Measurements from ENCODE around the gene TMEM18. TPM values are rescaled to one million over a fixed set of nuclear protein-coding genes. Genes with fewer than 3 reads are reported as not detected.

TMEM18 gene
- total RNA-seq, 1 donor from 2014 or later: 10.6 TPM

DNA sequence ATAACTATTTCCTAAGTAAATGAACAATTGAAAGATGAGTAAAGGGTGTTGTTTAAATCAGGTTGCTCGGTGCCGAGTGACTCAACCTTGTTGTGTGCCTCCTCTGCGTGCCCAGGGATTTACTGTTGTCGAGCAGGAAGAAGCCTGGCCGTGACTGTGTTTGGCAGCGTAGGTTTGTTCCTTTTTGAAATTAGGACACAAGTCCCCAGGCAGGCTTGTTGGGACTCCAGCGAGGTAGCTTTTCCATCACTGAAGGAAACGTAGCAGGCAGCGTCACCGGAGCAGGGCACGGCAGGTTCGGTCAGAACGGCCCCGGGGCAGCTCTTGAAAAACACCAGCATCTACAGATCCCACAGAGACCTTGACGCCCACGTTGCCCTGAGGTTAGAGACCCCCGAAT lies 48.6 kb downstream of the TMEM18 start:
- ATAC-seq: no peak
- intact Hi-C loops (cut with DNase I): no loop called here
- DNase-seq (ENCODE audit: missing footprints): no peak

DNA sequence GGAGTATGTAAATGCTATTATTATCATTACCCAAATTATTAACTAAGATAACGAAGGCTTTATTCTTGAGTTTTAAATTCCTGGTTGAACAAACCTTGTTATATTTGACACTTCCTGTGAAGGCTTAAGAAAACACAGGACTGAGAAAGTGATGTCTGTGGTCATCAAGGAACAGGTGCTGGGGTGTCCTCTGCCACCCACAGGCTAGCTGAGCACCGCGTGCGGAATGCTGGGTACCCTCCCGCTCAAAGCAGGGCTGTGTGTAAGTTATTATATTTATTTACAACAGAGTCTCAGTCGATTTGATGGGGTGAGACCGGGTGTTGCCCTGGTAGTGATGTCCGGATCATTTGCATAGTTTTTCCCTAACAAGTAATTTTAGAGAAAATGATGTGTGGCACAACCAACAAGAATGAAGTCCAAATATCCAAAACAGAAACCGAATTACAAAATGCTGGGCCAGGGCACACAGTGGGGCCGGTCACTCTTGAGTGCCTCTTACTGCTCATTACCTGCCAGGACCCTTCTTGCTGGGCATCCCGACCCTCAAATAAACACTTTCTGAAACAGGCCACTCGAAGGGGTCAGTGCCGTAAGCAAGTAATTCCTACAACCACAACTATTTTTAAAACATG lies 49.2 kb downstream of the TMEM18 start:
- intact Hi-C loops (cut with DNase I): no loop called here
- DNase-seq (ENCODE audit: missing footprints) (no peak), ATAC-seq (no peak)

DNA sequence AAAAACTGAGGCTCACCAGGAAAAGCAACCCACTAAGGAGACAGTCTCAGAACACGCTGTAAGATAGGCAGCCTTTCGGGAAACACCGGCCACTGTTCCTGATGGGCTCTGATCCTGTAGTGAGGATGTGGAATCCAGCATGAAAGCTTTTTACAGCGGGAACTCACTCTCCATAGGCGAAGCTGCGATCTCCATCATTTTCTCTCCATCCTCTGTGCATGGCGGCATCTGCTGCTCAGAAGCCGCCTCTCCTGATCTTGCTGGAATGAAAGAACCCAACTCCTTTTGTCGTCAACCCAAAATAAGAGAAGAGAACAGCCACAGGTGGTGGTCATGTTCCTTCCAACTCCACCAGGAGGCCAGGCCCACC lies 49.9 kb downstream of the TMEM18 start:
- ATAC-seq (no peak), DNase-seq (ENCODE audit: missing footprints) (no peak)

DNA sequence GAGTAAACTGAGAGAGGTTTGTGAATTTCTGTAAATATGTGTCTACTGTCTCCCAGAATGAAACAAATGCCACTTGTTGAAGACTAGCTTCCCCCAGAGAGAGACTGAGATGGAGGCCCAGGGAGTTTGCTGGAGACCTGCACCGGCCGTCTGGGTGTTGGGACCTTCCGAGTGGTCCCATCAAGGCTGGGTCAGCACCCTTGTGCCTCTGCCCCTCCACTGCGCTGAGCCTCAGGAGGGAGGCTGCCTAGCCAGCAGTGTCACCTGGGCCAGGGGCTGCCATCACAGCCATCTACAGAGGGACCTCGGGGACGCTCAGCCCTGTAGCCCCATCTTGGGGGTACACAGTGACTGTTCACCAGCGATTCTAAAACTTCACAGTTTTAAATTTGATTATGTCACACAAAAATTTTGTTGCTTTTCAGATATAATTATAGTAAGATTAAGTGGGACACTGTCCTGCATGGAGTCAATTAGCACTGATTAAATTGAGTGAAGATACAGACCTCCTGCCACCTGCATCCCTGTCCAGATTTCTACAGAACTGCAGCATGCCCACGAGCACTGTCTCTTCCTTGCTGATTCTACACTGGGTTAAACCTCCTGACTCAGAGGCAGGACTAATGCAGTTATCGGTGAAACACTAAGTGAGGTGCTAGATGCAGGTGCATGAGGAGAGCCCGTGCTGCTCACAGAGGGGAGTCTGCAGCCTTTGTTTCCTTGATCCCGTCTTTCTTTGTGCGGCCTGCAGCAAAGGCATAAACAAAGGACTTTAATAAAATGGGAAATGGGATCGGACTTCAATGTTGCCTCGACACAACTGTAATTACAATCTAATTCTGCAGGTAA lies 50.5 kb downstream of the TMEM18 start:
- intact Hi-C loops (cut with DNase I): no loop called here
- DNase-seq (ENCODE audit: missing footprints) (no peak), ATAC-seq (no peak)

More for the DNA sequence above, 49.9 kb downstream of the TMEM18 start:
- intact Hi-C loops (cut with DNase I): no loop called here

DNA sequence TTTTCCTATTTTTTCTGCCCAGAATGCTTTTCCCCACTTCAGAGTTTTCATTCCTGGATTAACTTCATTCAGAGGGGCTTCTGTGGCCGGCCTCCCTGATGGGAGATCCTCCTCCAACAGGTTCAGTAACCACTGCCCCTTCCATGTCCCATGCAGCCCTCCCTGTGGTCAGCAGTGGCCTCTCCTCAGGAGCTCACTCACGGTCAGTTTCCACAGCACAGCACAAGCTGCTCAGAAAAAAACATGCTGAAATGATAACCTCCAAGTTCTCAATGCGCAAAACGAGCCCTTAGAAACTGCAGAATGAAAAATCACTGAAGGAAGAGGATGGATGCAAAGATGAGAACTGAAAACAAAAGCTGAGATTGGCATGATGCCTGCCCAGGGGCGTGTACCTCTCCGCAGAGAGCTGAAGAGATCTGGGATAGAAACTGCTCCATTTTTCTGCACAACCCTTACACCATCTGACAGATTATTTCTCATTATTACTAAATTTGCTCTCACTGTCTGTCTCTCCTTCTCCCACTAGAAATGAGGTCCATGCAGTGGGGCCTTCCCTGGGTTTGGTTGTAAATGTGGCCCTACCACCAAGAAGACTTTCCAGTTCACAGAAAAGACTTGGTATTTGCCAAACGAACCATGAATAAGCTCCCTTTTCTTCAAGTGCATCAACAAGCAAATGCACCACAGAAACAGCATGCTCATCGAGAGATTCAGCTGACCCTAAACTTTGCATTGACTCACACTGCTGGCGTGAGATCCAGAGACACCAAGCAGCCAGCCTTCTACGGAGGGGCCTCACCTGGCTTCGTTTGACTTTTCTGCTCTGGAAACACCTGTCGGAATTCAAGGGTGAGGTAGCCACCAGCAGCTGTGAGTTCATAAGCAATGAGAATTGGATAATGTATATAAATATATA lies 51.5 kb downstream of the TMEM18 start:
- intact Hi-C loops (cut with DNase I): no loop called here
- DNase-seq (ENCODE audit: missing footprints) (no peak), ATAC-seq (no peak)

DNA sequence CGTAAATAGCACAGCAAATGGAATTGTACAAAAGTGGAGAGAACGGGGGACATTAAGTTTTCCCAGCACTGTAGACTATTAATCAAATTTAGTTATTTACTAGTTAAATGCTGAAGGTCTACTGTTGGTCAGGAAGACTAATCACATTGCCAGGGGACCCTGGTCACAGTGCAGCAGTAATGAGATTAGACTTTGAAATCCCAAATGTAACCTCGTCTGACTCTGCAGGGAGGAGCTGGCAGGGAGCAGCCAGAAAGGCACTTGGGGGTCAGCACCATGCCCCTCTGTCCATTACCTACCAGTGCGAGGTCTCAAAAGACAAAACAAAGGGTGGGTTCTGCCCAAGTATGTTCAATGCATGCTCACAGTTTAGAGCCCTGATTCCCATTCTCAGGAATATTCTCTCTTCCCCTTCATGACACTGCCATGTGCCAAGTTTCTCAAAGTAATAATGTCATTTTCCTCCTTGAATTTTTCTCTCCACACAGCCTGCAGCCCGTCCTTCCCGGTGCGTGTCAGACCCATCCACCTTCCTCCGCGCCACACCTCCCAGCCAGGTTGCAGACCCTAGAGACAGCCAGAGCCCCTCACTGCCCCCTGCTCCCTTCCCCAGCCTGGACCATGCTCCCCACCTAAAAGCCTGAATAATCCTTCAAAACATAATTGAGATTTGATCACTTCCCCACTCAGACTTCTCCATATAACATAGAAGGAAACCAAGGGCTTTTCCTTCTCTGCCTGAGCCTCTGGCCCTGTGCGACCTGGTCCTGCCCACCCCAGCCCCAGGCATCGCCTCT lies 52.5 kb downstream of the TMEM18 start:
- intact Hi-C loops (cut with DNase I): no loop called here
- ATAC-seq (no peak), DNase-seq (ENCODE audit: missing footprints) (no peak)

DNA sequence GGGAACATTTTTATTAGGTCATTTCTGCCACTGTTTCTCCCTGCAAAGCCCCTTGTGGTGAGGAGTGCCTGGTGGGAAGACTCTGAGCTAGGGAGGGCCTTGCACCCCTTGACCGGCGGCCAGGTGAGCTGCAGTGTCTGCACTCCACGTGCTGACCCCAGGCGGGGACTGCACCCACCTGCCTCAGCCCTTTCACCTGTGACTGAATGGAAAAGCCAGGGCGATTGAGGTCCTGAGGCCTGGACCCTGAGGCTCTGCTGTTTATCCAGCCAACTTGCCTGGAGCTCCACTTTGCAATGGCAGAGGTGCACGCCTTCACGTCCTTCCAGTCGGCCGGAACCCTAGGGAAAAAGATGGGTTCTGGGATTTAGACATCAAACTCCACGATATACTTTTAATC lies 53.1 kb downstream of the TMEM18 start:
- intact Hi-C loops (cut with DNase I): no loop called here
- no peak for ATAC-seq
- no peak for DNase-seq (ENCODE audit: missing footprints)

DNA sequence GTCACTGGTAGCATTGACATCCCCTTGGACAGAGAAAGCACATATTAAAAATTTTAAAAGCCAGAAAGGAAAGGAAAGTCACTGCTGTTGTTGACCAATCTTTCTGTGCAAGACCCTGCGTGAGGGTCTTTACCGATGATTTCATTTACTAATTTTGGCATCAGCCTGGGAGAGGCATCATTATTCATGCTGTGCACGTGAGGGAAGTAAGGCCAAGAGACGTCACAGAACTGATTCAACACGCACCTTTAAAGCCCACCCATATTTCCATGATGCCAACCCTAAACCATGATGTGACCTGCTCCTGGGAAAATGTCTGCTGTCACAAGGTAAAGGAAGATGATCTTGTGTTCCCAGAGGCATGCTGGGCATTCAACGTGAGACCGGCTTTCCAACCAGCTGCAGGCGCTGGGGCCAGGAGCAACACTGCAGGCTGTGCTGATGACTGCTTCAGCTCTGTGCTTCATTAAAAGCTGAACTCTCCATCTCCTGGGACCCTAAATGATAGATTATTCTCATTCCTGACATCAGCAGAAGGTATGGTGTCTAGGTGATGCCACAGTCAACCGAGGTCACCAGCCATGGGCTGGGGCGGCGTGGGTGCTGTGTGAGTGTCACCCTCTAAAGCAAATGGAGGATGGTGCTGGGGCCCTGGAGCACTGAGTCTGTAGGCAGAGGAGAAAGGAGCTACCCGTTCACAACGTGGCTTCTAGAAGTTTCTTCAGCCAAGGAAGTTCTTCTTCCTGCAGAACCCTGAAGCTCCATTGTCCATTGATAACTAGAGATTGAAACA lies 53.9 kb downstream of the TMEM18 start:
- intact Hi-C loops (cut with DNase I): no loop called here
- DNase-seq (ENCODE audit: missing footprints) (no peak), ATAC-seq (no peak)

DNA sequence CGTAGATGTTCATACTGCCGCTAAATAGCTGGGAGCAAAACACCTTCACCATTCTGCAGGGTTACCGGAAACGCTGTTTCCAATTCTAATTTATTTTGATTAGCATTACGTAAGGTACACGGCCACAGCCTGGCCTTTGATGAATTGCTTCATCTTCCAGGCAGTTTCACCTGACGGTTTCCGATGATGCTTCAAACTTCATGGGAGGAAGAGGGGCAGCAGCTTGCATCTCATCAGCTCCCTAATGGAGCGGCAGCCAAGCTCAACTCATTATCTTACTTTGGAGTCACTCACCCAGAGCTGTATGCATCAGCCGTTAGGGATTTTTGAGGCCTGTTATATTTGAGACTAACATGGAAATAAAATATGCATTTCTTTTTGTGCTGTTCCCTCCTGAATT lies 54.8 kb downstream of the TMEM18 start:
- intact Hi-C loops (cut with DNase I): no loop called here
- DNase-seq (ENCODE audit: missing footprints): no peak

DNA sequence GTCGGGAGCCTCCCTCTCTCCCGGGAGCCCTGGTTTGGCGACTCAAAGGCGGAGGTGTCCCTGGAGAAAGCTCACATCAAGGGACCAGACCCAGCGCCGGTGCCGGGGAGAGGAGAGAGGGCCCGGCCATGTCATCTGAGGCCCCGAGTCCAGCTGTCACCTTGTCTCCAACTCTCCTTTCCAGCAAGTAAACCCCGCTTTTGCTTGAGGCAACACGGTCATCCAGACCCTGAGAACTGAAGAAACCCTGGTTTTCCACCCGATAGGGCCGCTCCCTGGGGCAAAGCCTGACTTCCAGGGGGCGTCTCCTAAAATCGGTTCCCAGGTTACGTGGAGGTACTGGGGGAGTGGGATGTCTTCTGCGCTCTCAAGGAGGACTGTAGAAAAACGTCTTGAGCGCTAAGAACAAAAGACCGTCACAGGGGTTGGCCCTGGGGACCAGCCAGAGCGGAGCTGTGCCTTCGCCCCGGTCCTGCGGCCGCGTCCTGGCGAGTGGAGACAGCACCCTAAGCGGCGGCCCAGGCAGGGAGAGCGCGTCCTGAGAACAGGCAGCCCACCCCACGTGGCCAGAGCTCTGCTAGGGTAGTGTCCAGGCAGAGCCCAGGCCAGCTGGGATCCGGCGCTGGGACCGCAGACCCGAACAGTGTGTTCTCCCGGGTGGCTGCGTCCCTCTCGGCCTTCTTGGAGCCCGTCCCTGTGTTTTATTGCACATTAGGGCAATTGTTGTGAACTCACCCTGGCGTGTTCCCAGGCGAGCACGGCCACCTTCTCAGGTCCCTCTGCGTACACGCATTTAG lies 55.7 kb downstream of the TMEM18 start:
- intact Hi-C loops (cut with DNase I): no loop called here
- ATAC-seq (no peak), DNase-seq (ENCODE audit: missing footprints) (no peak)

More for the DNA sequence above, 54.8 kb downstream of the TMEM18 start:
- ATAC-seq: no peak

DNA sequence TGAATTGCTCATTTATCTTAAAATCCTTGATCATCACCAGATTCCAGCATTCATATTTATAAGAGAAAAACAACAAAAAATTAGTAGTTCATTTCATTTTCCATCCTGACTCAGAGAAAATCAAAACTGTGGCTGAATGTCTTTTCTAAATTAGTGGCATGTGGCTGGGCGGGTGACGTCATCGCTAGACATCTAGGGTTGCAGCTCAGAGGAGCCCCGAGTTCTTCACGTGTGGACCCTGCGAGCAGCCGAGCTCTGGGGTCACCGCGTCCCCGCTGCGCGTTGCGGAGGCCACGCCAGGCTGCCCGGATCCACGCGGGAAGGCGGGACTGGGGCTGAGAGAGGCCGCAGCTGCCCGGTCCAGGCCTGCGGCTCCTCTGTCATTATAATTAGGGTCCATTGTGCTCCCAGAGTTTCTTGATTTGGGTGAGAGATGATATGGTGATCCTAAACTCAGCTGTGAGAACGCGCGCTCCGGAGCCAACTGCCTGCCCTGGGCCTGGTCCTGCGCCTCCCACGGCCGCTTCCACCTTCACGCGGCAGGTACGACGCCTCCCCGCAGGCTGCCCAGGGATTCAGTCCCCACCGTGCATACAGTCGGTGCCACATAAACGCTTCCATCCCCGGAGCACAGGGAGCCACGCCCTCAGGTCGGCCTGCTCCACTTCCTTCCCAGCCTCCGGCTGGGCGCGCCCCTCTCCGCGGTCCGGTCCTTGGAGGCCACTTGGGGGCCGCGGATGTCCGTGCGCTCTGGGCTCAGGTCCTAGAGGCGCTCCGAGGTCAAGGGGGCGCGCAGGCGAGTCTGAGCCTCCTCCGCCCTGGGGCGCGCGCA lies 56.5 kb downstream of the TMEM18 start:
- intact Hi-C loops (cut with DNase I): no loop called here
- no peak for ATAC-seq
- no peak for DNase-seq (ENCODE audit: missing footprints)

DNA sequence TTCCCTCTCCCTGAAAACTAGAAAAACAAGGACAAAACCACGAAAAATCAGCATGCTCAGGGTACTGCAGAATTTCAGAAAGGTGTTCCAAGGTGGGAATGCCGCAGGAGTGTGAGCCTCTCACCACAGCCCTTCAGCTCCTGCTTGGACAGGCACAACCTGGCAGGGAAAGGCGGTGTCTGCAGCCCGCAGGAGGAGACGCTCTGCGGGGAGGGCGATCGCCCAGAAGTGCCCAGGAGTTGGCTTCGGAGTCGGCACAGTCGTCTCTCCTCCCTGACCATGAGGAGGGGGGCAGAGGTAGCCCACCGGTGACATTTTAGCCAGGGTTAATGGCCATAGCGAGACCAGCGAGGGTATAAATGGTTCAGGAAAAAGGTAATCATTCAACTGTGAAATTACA lies 57.2 kb downstream of the TMEM18 start:
- DNase-seq (ENCODE audit: missing footprints) (no peak), ATAC-seq (no peak)

DNA sequence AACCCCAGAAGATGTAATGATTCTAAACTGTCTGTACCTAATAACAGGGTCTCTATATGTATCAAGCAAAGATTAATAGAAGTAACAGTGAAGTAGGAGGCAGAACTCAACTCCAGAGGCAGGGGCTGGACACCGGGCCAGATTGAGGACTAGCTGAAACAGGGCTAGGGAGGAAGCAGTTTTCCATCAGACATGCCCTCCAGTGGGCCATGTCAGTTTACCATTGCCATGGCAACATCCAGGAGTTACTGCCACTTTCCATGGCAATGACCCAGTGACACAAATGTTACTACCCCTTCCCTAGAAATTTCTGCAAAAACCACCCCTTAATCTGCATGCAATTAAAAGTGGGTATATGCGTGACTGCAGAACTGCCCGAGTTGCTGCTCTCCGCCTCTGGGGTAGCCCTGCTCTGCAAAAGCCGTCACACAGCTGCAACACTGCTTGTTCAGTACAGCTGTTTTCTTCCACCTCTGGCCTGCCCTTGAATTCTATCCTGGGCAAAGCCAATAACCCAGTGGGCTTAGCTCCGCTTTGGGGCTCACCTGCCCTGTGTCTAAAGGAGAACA lies 58.7 kb downstream of the TMEM18 start:
- ATAC-seq: no peak
- no peak for DNase-seq (ENCODE audit: missing footprints)
- intact Hi-C loops (cut with DNase I): no loop called here

More for the DNA sequence above, 57.2 kb downstream of the TMEM18 start:
- intact Hi-C loops (cut with DNase I): no loop called here

DNA sequence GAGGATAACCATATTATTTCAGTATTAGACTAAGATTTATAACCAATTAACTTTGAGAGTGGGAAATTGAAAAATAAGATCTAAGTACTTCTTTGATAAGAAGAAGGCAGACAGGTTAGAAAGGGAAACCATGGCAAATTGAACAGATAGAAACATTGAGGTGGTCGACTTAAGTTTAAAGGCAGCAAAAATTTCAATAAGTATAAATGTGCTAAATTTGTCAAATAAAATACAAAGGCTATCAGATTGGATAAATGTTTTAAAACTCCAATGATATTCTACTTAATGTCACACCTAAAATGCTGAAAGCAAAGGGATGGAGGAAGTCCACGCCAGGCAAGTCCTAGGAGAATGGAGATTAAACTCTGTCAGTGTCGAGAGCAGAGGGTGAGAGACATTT lies 59.2 kb downstream of the TMEM18 start:
- intact Hi-C loops (cut with DNase I): no loop called here
- DNase-seq (ENCODE audit: missing footprints): no peak
- ATAC-seq: no peak
